GM18502 (cell line): ENCODE results near the gene CBX3.
"Not testable (repeated sequence)": the region's sequence is repeated elsewhere in the genome, so short reads cannot be mapped to it uniquely, and the experiment has no call there.

Experiments used
- ATAC-seq: cut with Tn5 transposase; IDR thresholded peaks from one replicate; pipeline ENCODE4 v1.9.1; 2021; ENCODE audit warnings: mild to moderate bottlenecking; ENCODE audit not compliant: unreplicated experiment, poor library complexity

CBX3 gene

GRCh38 chr7:26169271-26169670 lies 32.3 kb upstream of the CBX3 start:
- ATAC-seq, result no peak

- ATAC-seq, result no peak
Observed at GRCh38 chr7:26170663-26171062, 30.9 kb upstream of the CBX3 start.

GRCh38 chr7:26171601-26172000 lies 29.9 kb upstream of the CBX3 start:
- no peak for ATAC-seq

DNA sequence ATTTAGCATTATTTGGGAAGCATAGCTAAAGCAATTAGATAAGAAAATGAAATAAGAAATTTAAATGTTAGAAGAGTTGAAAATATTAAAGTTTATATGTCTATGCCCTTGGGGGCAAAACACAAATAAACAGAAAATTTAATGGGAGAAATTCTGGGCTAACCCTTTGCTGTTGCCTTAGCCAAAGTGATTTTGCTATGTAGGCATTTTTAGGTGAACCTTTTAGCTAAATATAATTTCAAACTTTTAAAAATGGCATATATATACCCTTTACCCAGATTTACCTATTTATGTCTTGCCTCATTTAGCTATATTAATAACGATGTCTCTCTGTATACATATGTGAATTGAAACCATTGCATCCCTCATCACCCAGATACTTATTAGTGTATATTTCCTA lies 29.5 kb upstream of the CBX3 start:
- ATAC-seq, result no peak

DNA sequence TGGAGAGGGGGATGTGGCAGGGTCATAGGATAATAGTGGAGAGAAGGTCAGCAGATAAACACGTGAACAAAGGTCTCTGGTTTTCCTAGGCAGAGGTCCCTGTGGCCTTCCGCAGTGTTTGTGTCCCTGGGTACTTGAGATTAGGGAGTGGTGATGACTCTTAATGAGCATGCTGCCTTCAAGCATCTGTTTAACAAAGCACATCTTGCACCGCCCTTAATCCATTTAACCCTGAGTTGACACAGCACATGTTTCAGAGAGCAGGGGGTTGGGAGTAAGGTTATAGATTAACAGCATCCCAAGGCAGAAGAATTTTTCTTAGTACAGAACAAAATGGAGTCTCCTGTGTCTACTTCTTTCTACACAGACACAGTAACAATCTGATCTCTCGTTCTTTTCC lies 25.6 kb upstream of the CBX3 start:
- ATAC-seq, result not testable (repeated sequence)

DNA sequence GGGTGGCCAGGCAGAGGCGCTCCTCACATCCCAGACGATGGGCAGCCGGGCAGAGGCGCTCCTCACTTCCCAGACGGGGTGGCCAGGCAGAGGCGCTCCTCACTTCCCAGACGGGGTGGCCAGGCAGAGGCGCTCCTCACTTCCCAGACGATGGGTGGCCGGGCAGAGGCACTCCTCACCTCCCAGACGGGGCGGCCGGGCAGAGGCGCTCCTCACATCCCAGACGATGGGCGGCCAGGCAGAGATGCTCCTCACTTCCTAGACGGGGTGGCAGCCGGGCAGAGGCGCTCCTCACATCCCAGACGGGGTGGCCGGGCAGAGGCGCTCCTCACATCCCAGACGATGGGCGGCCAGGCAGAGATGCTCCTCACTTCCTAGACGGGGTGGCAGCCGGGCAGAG lies 24.8 kb upstream of the CBX3 start:
- not testable (repeated sequence) for ATAC-seq

- not testable (repeated sequence) for ATAC-seq
Observed at GRCh38 chr7:26177269-26177668, 24.3 kb upstream of the CBX3 start.

- ATAC-seq, result no peak
Observed at GRCh38 chr7:26178272-26178960, 23.1 kb upstream of the CBX3 start.

- no peak for ATAC-seq
Observed at GRCh38 chr7:26179422-26179821, 22.1 kb upstream of the CBX3 start.

- ATAC-seq, result no peak
Observed at GRCh38 chr7:26179826-26180497, 21.6 kb upstream of the CBX3 start.

GRCh38 chr7:26180792-26181198 lies 20.8 kb upstream of the CBX3 start:
- no peak for ATAC-seq

- no peak for ATAC-seq
Observed at GRCh38 chr7:26181474-26182227, 19.9 kb upstream of the CBX3 start.

GRCh38 chr7:26182283-26182682 lies 19.3 kb upstream of the CBX3 start:
- no peak for ATAC-seq

DNA sequence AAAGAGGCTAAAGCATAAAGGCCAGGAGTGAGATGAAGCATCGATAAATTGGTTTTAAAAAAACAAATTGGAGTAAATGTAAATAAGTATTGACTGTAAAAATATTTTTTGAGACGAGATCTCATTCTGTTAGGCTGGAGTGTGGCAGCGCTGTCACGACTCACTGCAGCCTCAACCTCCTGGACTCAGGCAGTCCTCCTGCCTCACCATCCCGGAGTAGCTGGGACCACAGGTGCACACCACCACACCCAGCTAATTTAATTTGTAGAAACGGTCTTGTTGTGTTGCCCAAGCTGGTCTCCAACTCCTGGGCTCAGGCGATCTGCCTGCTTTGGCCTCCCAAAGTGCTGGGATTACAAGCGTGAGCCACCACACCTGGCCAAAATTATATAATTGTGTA lies 18.8 kb upstream of the CBX3 start:
- no peak for ATAC-seq

DNA sequence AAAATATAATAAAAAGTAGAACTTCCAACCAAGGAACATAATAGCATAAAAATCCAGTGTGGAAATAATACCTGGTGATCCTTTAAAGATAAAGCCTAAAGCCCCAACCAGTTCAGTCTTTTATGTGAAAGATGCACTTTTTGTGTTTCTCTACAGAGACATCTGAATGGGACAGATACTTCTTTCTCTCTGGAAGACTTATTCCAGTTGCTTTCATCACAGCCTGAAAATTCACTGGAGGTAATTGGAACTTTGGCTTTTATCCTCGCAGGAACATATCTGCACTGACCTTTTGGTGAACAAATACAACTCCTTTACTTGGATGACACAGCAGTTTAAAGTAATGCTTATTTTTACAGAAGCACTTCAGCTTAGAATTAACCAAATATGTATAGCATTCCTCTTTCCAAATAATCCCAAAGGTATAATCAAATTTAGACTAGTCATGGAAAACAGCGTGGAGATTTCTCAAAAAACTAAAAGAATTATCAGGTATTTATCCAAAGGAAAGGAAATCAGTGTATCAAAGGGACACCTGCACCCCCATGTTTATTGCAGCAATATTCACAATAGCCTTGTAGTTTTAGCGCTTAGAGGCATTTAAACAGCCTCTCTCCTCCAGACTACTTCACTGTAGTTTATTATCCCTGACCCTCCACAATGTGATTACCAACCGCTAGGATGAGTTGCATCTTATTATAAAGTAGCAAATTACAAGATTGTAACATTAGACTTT lies 17.8 kb upstream of the CBX3 start:
- no peak for ATAC-seq

DNA sequence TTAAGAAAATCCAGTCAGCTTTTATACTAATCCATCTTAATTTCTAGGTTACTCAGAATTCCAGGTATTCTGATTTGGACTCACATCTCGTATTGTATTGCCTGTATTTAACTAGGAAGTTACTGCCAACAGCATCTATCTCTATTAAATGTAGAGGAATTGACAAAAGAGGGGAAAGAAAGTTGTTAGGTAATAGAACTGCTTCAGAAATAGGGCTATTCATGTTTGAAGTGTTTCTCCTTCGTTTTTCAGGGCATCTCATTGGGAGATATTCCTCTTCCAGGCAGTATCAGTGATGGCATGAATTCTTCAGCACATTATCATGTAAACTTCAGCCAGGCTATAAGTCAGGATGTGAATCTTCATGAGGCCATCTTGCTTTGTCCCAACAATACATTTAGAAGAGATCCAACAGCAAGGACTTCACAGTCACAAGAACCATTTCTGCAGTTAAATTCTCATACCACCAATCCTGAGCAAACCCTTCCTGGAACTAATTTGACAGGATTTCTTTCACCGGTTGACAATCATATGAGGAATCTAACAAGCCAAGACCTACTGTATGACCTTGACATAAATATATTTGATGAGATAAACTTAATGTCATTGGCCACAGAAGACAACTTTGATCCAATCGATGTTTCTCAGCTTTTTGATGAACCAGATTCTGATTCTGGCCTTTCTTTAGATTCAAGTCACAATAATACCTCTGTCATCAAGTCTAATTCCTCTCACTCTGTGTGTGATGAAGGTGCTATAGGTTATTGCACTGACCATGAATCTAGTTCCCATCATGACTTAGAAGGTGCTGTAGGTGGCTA lies 17.1 kb upstream of the CBX3 start:
- ATAC-seq, result not testable (repeated sequence)

DNA sequence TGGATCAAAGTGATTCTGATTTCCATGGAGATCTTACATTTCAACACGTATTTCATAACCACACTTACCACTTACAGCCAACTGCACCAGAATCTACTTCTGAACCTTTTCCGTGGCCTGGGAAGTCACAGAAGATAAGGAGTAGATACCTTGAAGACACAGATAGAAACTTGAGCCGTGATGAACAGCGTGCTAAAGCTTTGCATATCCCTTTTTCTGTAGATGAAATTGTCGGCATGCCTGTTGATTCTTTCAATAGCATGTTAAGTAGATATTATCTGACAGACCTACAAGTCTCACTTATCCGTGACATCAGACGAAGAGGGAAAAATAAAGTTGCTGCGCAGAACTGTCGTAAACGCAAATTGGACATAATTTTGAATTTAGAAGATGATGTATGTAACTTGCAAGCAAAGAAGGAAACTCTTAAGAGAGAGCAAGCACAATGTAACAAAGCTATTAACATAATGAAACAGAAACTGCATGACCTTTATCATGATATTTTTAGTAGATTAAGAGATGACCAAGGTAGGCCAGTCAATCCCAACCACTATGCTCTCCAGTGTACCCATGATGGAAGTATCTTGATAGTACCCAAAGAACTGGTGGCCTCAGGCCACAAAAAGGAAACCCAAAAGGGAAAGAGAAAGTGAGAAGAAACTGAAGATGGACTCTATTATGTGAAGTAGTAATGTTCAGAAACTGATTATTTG lies 16.3 kb upstream of the CBX3 start:
- ATAC-seq, result no peak

GRCh38 chr7:26185844-26186180 lies 15.7 kb upstream of the CBX3 start:
- ATAC-seq, result no peak
